HepG2 (cell line): Measurements from ENCODE around the gene MREG. TPM values are rescaled to one million over a fixed set of nuclear protein-coding genes. Genes with fewer than 3 reads are reported as not detected.
A peak's percentile ranks its signal among the peaks of the same experiment; 100 is the strongest.

Source experiments
- ATF4 ChIP-seq, 2 experiments: fragments of 450-650 bp in 1 of 2; sonication (generic) in 1 of 2; formaldehyde crosslinking; IDR thresholded peaks; 2 replicates each; pipeline versions ENCODE4 v1.5.0 to v1.8.0; 2020 to 2022; ENCODE audit warnings: mild to moderate bottlenecking in 1 of 2, missing genetic modification reagents in 1 of 2
- ATF7 ChIP-seq, 2 experiments: fragments of 450-650 bp in 1 of 2; sonication (generic) in 1 of 2; formaldehyde crosslinking in 1 of 2; IDR thresholded peaks; 2 replicates each; pipeline versions ENCODE4 v1.4.0 to v1.6.1; 2016 to 2020; ENCODE audit warnings: antibody characterized with exemption in 1 of 2, mild to moderate bottlenecking in 1 of 2, missing genetic modification reagents in 1 of 2
- ERF ChIP-seq: IDR thresholded peaks from 2 replicates; pipeline ENCODE4 v1.6.1; 2018; ENCODE audit warnings: missing biosample characterization, missing genetic modification reagents
- ESRRA ChIP-seq: sonication (generic); formaldehyde crosslinking; IDR thresholded peaks from 2 replicates; pipeline ENCODE4 v1.5.1; 2020; ENCODE audit warnings: mild to moderate bottlenecking, low read depth, missing genetic modification reagents
- NCOR1 ChIP-seq: fragments of 200-600 bp; sonication (generic); IDR thresholded peaks from 2 replicates; pipeline ENCODE4 v1.7.0; 2017; ENCODE audit warnings: antibody characterized with exemption, low read length, borderline replicate concordance
- NFIC ChIP-seq: IDR thresholded peaks from 2 replicates; pipeline ENCODE4 v1.6.1; 2012; ENCODE audit warnings: mild to moderate bottlenecking, low read length, inconsistent platforms
- NR2C2 ChIP-seq: sonication (generic); formaldehyde crosslinking; IDR thresholded peaks from 2 replicates; pipeline ENCODE4 v1.4.0; 2020; ENCODE audit warnings: missing genetic modification reagents, mild to moderate bottlenecking, moderate library complexity, borderline replicate concordance
- SIX4 ChIP-seq: sonication (generic); formaldehyde crosslinking; IDR thresholded peaks from 2 replicates; pipeline ENCODE4 v1.4.0; 2020; ENCODE audit warnings: missing genetic modification reagents
- SOX13 ChIP-seq, 3 experiments: fragments of 450-650 bp in 1 of 3; sonication (generic) in 1 of 3; formaldehyde crosslinking in 1 of 3; IDR thresholded peaks in 2 of 3; conservative IDR thresholded peaks in 1 of 3; 2 replicates each; pipeline versions ENCODE4 v1.5.0 to v1.6.1; 2016 to 2020; ENCODE audit warnings: antibody characterized with exemption in 1 of 3, mild to moderate bottlenecking in 1 of 3, missing compliant biosample characterization in 1 of 3, missing genetic modification reagents in 1 of 3, moderate library complexity in 1 of 3
- TEAD3 ChIP-seq: optimal IDR thresholded peaks from 2 replicates; pipeline ENCODE3; 2016; ENCODE audit warnings: borderline replicate concordance
- ZFX ChIP-seq: sonication (generic); formaldehyde crosslinking; IDR thresholded peaks from 2 replicates; pipeline ENCODE4 v1.4.0; 2020; ENCODE audit warnings: mild to moderate bottlenecking, low read depth, missing genetic modification reagents, moderate library complexity
- ZNF10 ChIP-seq: sonication (generic); formaldehyde crosslinking; IDR thresholded peaks from 2 replicates; pipeline ENCODE4 v1.4.0; 2020; ENCODE audit warnings: mild to moderate bottlenecking, low read depth, missing genetic modification reagents, borderline replicate concordance
- ZNF205 ChIP-seq: IDR thresholded peaks from 2 replicates; pipeline ENCODE4 v1.6.1; 2018; ENCODE audit warnings: missing biosample characterization, missing genetic modification reagents
- ZNF564 ChIP-seq: sonication (generic); formaldehyde crosslinking; IDR thresholded peaks from 2 replicates; pipeline ENCODE4 v1.8.1; 2023; ENCODE audit warnings: mild to moderate bottlenecking, missing genetic modification reagents
- polyA plus RNA-seq, 8 experiments: library from polyadenylated mRNA; depleted of rRNA in 3 of 8; stranded (reverse) in 7 of 8; unstranded in 1 of 8; fragments of >200 nt; fragmentation: Illumina TruSeq in 4 of 8; extraction: Trizol in 4 of 8; gene quantifications; 2 replicates each; pipeline versions ENCODE4 v1.2.1 to v1.2.3, GENCODE V29; 2011 to 2016; ENCODE audit warnings: low read depth in 4 of 8, missing spikeins in 1 of 8, mixed read lengths in 1 of 8; ENCODE audit not compliant: insufficient read depth in 1 of 8
- total RNA-seq, 5 experiments: library from RNA; depleted of rRNA; stranded (reverse); fragments of >200 nt; fragmentation: Illumina TruSeq; extraction: Trizol; gene quantifications; 2 replicates each; pipeline ENCODE4 v1.2.3, GENCODE V29; 2016; ENCODE audit warnings: low read depth in 1 of 5
- TF ChIP-seq, protein P1 (sequence below): IDR thresholded peaks from 2 replicates; pipeline ENCODE4 v1.4.0; 2020; ENCODE audit warnings: mild to moderate bottlenecking, missing genetic modification reagents
- TF ChIP-seq, protein P2 (sequence below): sonication (generic); formaldehyde crosslinking; IDR thresholded peaks from 2 replicates; pipeline ENCODE4 v1.4.0; 2020; ENCODE audit warnings: missing genetic modification reagents
- TF ChIP-seq, protein P3 (sequence below): sonication (generic); formaldehyde crosslinking; IDR thresholded peaks from 2 replicates; pipeline ENCODE4 v1.8.1; 2023; ENCODE audit warnings: mild to moderate bottlenecking, moderate library complexity, missing genetic modification reagents
- TF ChIP-seq, protein P4 (sequence below): sonication (generic); formaldehyde crosslinking; IDR thresholded peaks from 2 replicates; pipeline ENCODE4 v1.8.0; 2022; ENCODE audit warnings: low read depth, missing genetic modification reagents

MREG gene
- total and polyA plus RNA-seq, 2 of the 13 experiments (the other 11 are each of a cell fraction or from before 2014, with no cell fraction given) = 7.5 to 23.3 TPM

- TF ChIP-seq, protein P1, sequence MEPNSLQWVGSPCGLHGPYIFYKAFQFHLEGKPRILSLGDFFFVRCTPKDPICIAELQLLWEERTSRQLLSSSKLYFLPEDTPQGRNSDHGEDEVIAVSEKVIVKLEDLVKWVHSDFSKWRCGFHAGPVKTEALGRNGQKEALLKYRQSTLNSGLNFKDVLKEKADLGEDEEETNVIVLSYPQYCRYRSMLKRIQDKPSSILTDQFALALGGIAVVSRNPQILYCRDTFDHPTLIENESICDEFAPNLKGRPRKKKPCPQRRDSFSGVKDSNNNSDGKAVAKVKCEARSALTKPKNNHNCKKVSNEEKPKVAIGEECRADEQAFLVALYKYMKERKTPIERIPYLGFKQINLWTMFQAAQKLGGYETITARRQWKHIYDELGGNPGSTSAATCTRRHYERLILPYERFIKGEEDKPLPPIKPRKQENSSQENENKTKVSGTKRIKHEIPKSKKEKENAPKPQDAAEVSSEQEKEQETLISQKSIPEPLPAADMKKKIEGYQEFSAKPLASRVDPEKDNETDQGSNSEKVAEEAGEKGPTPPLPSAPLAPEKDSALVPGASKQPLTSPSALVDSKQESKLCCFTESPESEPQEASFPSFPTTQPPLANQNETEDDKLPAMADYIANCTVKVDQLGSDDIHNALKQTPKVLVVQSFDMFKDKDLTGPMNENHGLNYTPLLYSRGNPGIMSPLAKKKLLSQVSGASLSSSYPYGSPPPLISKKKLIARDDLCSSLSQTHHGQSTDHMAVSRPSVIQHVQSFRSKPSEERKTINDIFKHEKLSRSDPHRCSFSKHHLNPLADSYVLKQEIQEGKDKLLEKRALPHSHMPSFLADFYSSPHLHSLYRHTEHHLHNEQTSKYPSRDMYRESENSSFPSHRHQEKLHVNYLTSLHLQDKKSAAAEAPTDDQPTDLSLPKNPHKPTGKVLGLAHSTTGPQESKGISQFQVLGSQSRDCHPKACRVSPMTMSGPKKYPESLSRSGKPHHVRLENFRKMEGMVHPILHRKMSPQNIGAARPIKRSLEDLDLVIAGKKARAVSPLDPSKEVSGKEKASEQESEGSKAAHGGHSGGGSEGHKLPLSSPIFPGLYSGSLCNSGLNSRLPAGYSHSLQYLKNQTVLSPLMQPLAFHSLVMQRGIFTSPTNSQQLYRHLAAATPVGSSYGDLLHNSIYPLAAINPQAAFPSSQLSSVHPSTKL (CRISPR knock-in tag) = peak; percentile 91
- TF ChIP-seq, protein P2, sequence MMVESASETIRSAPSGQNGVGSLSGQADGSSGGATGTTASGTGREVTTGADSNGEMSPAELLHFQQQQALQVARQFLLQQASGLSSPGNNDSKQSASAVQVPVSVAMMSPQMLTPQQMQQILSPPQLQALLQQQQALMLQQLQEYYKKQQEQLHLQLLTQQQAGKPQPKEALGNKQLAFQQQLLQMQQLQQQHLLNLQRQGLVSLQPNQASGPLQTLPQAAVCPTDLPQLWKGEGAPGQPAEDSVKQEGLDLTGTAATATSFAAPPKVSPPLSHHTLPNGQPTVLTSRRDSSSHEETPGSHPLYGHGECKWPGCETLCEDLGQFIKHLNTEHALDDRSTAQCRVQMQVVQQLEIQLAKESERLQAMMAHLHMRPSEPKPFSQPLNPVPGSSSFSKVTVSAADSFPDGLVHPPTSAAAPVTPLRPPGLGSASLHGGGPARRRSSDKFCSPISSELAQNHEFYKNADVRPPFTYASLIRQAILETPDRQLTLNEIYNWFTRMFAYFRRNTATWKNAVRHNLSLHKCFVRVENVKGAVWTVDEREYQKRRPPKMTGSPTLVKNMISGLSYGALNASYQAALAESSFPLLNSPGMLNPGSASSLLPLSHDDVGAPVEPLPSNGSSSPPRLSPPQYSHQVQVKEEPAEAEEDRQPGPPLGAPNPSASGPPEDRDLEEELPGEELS = no peak
- TF ChIP-seq ZFX (CRISPR knock-in tag) = no peak
- TF ChIP-seq ESRRA (CRISPR knock-in tag) = no peak
- TF ChIP-seq NR2C2 = peak; percentile 12; the same call in 1 of the 2 replicates
- TF ChIP-seq ZNF564 (CRISPR knock-in tag) = no peak
- TF ChIP-seq NFIC = peak; percentile 54; the same call in 1 of the 2 replicates
- peak; percentile 28; the same call in 1 of the 2 replicates for TF ChIP-seq ERF (CRISPR knock-in tag)
- TF ChIP-seq, protein P3, sequence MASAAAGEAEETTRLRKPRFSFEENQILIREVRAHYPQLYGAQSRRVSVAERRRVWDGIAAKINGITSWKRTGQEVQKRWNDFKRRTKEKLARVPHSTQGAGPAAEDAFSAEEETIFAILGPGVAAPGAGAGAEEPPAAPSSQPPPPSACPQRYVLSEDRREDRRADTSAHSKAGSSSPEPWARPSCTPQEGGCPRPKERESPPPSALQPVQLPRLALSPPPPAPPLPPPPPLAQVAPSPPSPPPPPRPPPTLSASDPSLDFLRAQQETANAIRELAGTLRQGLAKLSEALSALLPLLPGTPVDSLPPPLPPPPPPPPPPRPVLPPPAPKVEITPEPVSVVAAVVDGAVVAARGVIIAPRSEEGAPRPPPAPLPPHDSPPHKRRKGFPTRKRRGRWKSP = no peak; the same call in 1 of the 2 replicates
- TF ChIP-seq SIX4 (CRISPR knock-in tag) = 0 out of 2 replicates have a peak, but pooled peaks have one; percentile 15
- TF ChIP-seq ATF7 (IDR thresholded peaks at IDR 0.05) = 0 out of 2 replicates have a peak, but pooled peaks have one; percentile 37
- TF ChIP-seq ATF7 (CRISPR knock-in tag; IDR thresholded peaks at IDR 0.05) = no peak
- peak; percentile 59; the same call in 1 of the 2 replicates for TF ChIP-seq NCOR1
- TF ChIP-seq, protein P4, sequence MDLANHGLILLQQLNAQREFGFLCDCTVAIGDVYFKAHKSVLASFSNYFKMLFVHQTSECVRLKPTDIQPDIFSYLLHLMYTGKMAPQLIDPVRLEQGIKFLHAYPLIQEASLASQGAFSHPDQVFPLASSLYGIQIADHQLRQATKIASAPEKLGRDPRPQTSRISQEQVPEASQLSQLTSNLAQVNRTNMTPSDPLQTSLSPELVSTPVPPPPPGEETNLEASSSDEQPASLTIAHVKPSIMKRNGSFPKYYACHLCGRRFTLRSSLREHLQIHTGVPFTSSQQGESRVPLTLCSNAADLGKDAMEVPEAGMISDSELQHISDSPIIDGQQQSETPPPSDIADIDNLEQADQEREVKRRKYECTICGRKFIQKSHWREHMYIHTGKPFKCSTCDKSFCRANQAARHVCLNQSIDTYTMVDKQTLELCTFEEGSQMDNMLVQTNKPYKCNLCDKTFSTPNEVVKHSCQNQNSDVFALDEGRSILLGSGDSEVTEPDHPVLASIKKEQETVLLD (CRISPR knock-in tag) = no peak
- TF ChIP-seq ATF4 (CRISPR knock-in tag; IDR thresholded peaks at IDR 0.05) = peak in 1 of 2 experiments; percentile 47; a peak in 1 of 4 replicates
- peak; percentile 55; the same call in 1 of the 2 replicates for TF ChIP-seq ZNF205 (CRISPR knock-in tag)
- TF ChIP-seq SOX13 (IDR thresholded peaks at IDR 0.05) = no peak
- no peak for TF ChIP-seq SOX13 (CRISPR knock-in tag; conservative IDR thresholded peaks at IDR 0.05 in 1 of 2, IDR thresholded peaks at IDR 0.05 in 1 of 2)
- no peak for TF ChIP-seq ZNF10 (CRISPR knock-in tag)
- peak; percentile 71 for TF ChIP-seq TEAD3 (CRISPR knock-in tag)
Observed at GRCh38 chr2:216012133-216012829, 1.1 kb downstream of the MREG start (continued).
